ENCODE data around the gene HSD3B7. TPM values are rescaled to one million over a fixed set of nuclear protein-coding genes. Genes with fewer than 3 reads are reported as not detected.

The HSD3B7 gene
- total RNA-seq, 2 donors from 2014 or later = 4.1 to 4.8 TPM

DNA sequence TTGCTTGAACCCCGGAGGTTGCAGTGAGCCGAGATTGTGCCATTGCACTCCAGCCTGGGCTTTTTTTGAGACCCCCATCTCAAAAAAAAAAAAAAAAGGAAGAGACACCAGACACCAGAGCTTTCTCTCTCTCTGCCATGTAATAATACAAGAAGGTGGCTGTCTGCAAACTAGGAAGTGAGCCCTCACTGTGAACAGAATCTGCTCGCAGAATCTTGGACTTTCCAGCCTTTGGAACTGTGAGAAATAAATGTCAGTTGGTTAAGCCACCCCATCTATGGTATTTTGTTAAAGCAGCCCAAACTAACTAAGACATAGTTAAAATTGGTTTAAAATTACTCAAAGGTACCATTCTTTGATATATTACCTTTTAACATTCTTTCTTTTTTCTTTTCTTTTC lies 35.5 kb downstream of the HSD3B7 start:
- TF ChIP-seq, protein P1, sequence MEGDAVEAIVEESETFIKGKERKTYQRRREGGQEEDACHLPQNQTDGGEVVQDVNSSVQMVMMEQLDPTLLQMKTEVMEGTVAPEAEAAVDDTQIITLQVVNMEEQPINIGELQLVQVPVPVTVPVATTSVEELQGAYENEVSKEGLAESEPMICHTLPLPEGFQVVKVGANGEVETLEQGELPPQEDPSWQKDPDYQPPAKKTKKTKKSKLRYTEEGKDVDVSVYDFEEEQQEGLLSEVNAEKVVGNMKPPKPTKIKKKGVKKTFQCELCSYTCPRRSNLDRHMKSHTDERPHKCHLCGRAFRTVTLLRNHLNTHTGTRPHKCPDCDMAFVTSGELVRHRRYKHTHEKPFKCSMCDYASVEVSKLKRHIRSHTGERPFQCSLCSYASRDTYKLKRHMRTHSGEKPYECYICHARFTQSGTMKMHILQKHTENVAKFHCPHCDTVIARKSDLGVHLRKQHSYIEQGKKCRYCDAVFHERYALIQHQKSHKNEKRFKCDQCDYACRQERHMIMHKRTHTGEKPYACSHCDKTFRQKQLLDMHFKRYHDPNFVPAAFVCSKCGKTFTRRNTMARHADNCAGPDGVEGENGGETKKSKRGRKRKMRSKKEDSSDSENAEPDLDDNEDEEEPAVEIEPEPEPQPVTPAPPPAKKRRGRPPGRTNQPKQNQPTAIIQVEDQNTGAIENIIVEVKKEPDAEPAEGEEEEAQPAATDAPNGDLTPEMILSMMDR (conservative IDR thresholded peaks at IDR 0.05) = no peak
- H3K4me3 Mint-ChIP-seq = no peak overlapping the region

DNA sequence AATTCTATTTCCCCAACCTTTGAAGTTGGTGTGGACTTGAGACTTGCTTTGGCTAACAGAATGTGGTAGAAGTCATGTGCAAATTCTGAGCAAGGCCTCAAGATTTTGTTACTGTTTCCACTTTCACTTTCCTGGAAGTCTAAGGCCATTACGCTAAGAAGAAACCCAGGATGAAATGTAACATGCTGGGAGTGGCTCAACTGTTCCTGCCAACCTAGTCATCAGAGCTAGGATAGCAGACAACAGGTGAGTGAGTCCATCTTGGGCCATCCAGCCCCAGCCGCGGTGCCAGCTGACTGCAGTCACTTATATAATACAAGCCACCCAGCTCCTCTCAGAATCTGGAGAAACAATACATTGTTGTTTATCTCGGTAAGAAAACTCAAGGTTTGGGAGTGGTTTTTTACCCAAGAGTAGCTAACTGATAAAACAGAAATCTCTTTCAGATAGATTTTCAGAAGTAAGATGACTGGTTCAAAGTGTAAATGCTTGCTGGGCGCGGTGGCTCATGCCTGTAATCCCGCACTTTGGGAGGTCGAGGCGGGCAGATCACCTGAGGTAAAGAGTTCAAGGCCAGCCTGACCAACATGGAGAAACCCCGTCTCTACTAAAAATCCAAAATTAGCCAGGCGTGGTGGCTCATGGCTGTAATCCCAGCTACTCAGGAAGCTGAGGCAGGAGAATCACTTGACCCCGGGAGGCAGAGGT lies 37.7 kb downstream of the HSD3B7 start:
- Histone ChIP-seq H3K9ac (ENCODE audit: extremely low read depth, low read length, poor library complexity, severe bottlenecking) (no peak overlapping the region), H3K4me1 (ENCODE audit: control insufficient read depth, insufficient read depth, low read length) (peaks cover 3% of the 10 kb centered on the region), H3K27ac (ENCODE audit: low read depth, low read length) (no peak overlapping the region), H3K36me3 (ENCODE audit: control insufficient read depth, insufficient read depth, low read length) (no peaks in the 10 kb centered on the region), H3K27me3 (ENCODE audit: control insufficient read depth, insufficient read depth, low read length, poor library complexity, severe bottlenecking) (no peaks in the 10 kb centered on the region), H3K4me3 (ENCODE audit: low read length) (no peak overlapping the region), H3K9me3 (ENCODE audit: control insufficient read depth, low read length) (no peaks in the 10 kb centered on the region)
- 85 to 93% methylated on average over 9 to 12 of the region's 12 CpGs for WGBS, 2 experiments (ENCODE audit: insufficient coverage in 1 of 2, insufficient read length in 1 of 2)
- Mint-ChIP-seq H3K4me3 (no peak overlapping the region), H3K27me3 (ENCODE audit: insufficient read depth) (no peaks in the 10 kb centered on the region), H3K4me1 (no peaks in the 10 kb centered on the region), H3K27ac (no peak overlapping the region), H3K9me3 (no peaks in the 10 kb centered on the region), H3K36me3 (ENCODE audit: low read depth) (no peaks in the 10 kb centered on the region)
- TF ChIP-seq, protein P1 (conservative IDR thresholded peaks at IDR 0.05) = no peak
- no peak for DNase-seq

More for the DNA sequence above, 35.5 kb downstream of the HSD3B7 start:
- Histone ChIP-seq H3K4me1 (ENCODE audit: control insufficient read depth, insufficient read depth, low read length) (peaks cover 3% of the 10 kb centered on the region), H3K9me3 (ENCODE audit: control insufficient read depth, low read length) (no peaks in the 10 kb centered on the region), H3K27me3 (ENCODE audit: control insufficient read depth, insufficient read depth, low read length, poor library complexity, severe bottlenecking) (no peaks in the 10 kb centered on the region), H3K4me3 (ENCODE audit: low read length) (no peak overlapping the region), H3K27ac (ENCODE audit: low read depth, low read length) (no peak overlapping the region), H3K9ac (ENCODE audit: extremely low read depth, low read length, poor library complexity, severe bottlenecking) (no peak overlapping the region), H3K36me3 (ENCODE audit: control insufficient read depth, insufficient read depth, low read length) (no peaks in the 10 kb centered on the region)
- DNase-seq = no peak
- 91 to 100% methylated on average over 1 to 3 of the region's 3 CpGs for WGBS, 2 experiments (ENCODE audit: insufficient coverage in 1 of 2, insufficient read length in 1 of 2)
- Mint-ChIP-seq H3K36me3 (ENCODE audit: low read depth) (no peaks in the 10 kb centered on the region), H3K9me3 (no peaks in the 10 kb centered on the region), H3K27ac (no peak overlapping the region), H3K27me3 (ENCODE audit: insufficient read depth) (peaks cover 4% of the 10 kb centered on the region), H3K4me1 (no peaks in the 10 kb centered on the region)

DNA sequence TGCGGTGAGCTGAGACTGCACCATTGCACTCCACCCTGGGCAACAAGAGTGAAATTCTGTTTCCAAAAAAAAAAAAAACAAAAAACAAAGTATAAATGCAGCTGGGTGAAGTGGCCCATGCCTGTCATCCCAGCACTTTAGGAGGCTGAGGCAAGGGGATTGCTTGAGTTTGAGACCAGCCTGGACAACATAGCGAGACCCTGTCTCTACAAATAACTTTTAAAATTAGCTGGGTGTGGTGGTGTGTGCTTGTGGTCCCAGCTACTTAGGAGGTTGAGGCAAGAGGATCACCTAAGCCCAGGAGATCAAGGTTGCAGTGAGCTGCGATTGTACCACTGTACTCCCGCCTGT lies 38.2 kb downstream of the HSD3B7 start:
- H3K4me3 Mint-ChIP-seq = no peak overlapping the region
- no peak overlapping the region for H3K9ac ChIP-seq (ENCODE audit: extremely low read depth, low read length, poor library complexity, severe bottlenecking)
- no peaks in the 10 kb centered on the region for H3K36me3 ChIP-seq (ENCODE audit: control insufficient read depth, insufficient read depth, low read length)
- 67 to 94% methylated on average over 1 to 4 of the region's 4 CpGs for WGBS, 2 experiments (ENCODE audit: insufficient coverage in 1 of 2, insufficient read length in 1 of 2)
- H3K4me1 ChIP-seq (ENCODE audit: control insufficient read depth, insufficient read depth, low read length) = peaks cover 3% of the 10 kb centered on the region
- no peak overlapping the region for H3K27ac ChIP-seq (ENCODE audit: low read depth, low read length)
- no peak overlapping the region for H3K4me3 ChIP-seq (ENCODE audit: low read length)
- no peak for DNase-seq
- no peaks in the 10 kb centered on the region for H3K9me3 Mint-ChIP-seq
- no peaks in the 10 kb centered on the region for H3K9me3 ChIP-seq (ENCODE audit: control insufficient read depth, low read length)
- TF ChIP-seq, protein P1 (conservative IDR thresholded peaks at IDR 0.05) = no peak
- no peaks in the 10 kb centered on the region for H3K27me3 ChIP-seq (ENCODE audit: control insufficient read depth, insufficient read depth, low read length, poor library complexity, severe bottlenecking)
- H3K27me3 Mint-ChIP-seq (ENCODE audit: insufficient read depth) = no peaks in the 10 kb centered on the region
- no peaks in the 10 kb centered on the region for H3K4me1 Mint-ChIP-seq
- H3K27ac Mint-ChIP-seq = no peak overlapping the region
- no peaks in the 10 kb centered on the region for H3K36me3 Mint-ChIP-seq (ENCODE audit: low read depth)
